Panc1 (cell line): ENCODE measurements around the gene RBFA. TPM values are rescaled to one million over a fixed set of nuclear protein-coding genes. Genes with fewer than 3 reads are reported as not detected.

ENCODE experiments used
- ATAC-seq: fragments of 200-7000 bp; cut with Tn5 transposase; 2 replicates; pipeline ENCODE4 v1.9.1; 2020; ENCODE audit warnings: mild to moderate bottlenecking, moderate library complexity
- BruUV-seq: library from RNA; stranded (reverse); fragments of 400-500 nt; replicated peaks from 2 replicates; lab custom pipeline; 2021; lab: Mats Ljungman, UMichigan
- CTCF ChIA-PET: fragments of 300-600 bp; sonication (Branson Sonifier 250); formaldehyde crosslinking; loops from one replicate; lab custom pipeline; 2022; ENCODE audit warnings: antibody characterized with exemption; lab: Charles Lee
- POLR2A ChIA-PET: fragments of 300-600 bp; sonication (Branson Sonifier 250); formaldehyde crosslinking; loops from one replicate; lab custom pipeline; 2022; ENCODE audit warnings: antibody characterized with exemption; lab: Charles Lee
- DNase-seq: peaks from one replicate; pipeline ENCODE4 v3.0.0-alpha.2; 2010; ENCODE audit warnings: low read depth, low spot score
- H3K27ac ChIP-seq: 2 replicates; pipeline ENCODE4 v1.5.1; 2011; ENCODE audit warnings: mild to moderate bottlenecking, low read length, inconsistent platforms
- H3K27me3 ChIP-seq: fragments of 200-500 bp; sonication (Bioruptor generic); 2 replicates; pipeline ENCODE4 v1.6.0; 2014; ENCODE audit warnings: low read length, inconsistent platforms; ENCODE audit not compliant: control insufficient read depth, insufficient read depth
- H3K36me3 ChIP-seq: fragments of 200-500 bp; sonication (Bioruptor generic); 2 replicates; pipeline ENCODE4 v1.5.1; 2014; ENCODE audit warnings: inconsistent platforms, mild to moderate bottlenecking, low read length, moderate library complexity; ENCODE audit not compliant: control insufficient read depth, insufficient read depth
- H3K4me1 ChIP-seq: 2 replicates; pipeline ENCODE4 v1.5.1; 2011; ENCODE audit warnings: inconsistent platforms, mild to moderate bottlenecking, low read length, moderate library complexity; ENCODE audit not compliant: control insufficient read depth, insufficient read depth
- H3K4me3 ChIP-seq, 2 experiments: 2 replicates each; pipeline ENCODE4 v1.5.1; 2011 to 2012; ENCODE audit warnings: low read depth in 2 of 2, low read length in 2 of 2, mild to moderate bottlenecking in 2 of 2, inconsistent platforms in 1 of 2, moderate library complexity in 1 of 2
- H3K9me3 ChIP-seq: fragments of 200-500 bp; sonication (Bioruptor generic); 2 replicates; pipeline ENCODE4 v1.5.1; 2014; ENCODE audit warnings: low read depth, mild to moderate bottlenecking, inconsistent platforms, low read length, moderate library complexity; ENCODE audit not compliant: control insufficient read depth, insufficient read depth
- POLR2AphosphoS5 ChIP-seq: IDR thresholded peaks from 2 replicates; pipeline ENCODE4 v1.6.1; 2012; ENCODE audit warnings: mild to moderate bottlenecking, low read depth, low read length, moderate library complexity
- REST ChIP-seq, 2 experiments: IDR thresholded peaks; 2 replicates each; pipeline ENCODE4 v1.6.1; 2011 to 2012; ENCODE audit warnings: low read depth in 2 of 2, control low read depth in 1 of 2, low read length in 1 of 2, mild to moderate bottlenecking in 1 of 2, moderate library complexity in 1 of 2; ENCODE audit not compliant: insufficient read depth in 1 of 2
- SIN3A ChIP-seq: IDR thresholded peaks from 2 replicates; pipeline ENCODE4 v1.6.1; 2012; ENCODE audit warnings: low read depth, mild to moderate bottlenecking, low read length, moderate library complexity, borderline replicate concordance; ENCODE audit not compliant: insufficient read depth
- TCF7L2 ChIP-seq: IDR thresholded peaks from 2 replicates; pipeline ENCODE4 v1.6.1; 2011; ENCODE audit warnings: mild to moderate bottlenecking, low read depth, low read length, inconsistent platforms
- in situ Hi-C: cut with HindIII; loops from 2 replicates; pipeline ENCODE4 v1.10.0; 2016; ENCODE audit warnings: low sequenced_read_pairs, low pct_unique_long_range_greater_than_20kb
- intact Hi-C: fragments of 100-400 bp; cut with micrococcal nuclease; formaldehyde crosslinking; loops from one replicate; pipeline ENCODE4 v1.10.0; 2022; ENCODE audit not compliant: unreplicated experiment
- total RNA-seq: library from RNA; stranded (reverse); gene quantifications from one replicate; pipeline ENCODE4 v1.2.1, GENCODE V29; 2021; ENCODE audit not compliant: unreplicated experiment
- TF ChIP-seq, protein P1 (sequence below): fragments of 450-650 bp; IDR thresholded peaks from 2 replicates; pipeline ENCODE4 v1.5.1; 2017; ENCODE audit warnings: mild to moderate bottlenecking

RBFA gene
- total RNA-seq, 1 experiment from 2014 or later, result 83.1 TPM

- ChIA-PET CTCF (no interaction called here), POLR2A (no interaction called here)
- intact Hi-C loops (no loop called here), in situ Hi-C loops (no loop called here)
- TF ChIP-seq, protein P1, sequence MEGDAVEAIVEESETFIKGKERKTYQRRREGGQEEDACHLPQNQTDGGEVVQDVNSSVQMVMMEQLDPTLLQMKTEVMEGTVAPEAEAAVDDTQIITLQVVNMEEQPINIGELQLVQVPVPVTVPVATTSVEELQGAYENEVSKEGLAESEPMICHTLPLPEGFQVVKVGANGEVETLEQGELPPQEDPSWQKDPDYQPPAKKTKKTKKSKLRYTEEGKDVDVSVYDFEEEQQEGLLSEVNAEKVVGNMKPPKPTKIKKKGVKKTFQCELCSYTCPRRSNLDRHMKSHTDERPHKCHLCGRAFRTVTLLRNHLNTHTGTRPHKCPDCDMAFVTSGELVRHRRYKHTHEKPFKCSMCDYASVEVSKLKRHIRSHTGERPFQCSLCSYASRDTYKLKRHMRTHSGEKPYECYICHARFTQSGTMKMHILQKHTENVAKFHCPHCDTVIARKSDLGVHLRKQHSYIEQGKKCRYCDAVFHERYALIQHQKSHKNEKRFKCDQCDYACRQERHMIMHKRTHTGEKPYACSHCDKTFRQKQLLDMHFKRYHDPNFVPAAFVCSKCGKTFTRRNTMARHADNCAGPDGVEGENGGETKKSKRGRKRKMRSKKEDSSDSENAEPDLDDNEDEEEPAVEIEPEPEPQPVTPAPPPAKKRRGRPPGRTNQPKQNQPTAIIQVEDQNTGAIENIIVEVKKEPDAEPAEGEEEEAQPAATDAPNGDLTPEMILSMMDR, result no peak
- TF ChIP-seq REST (IDR thresholded peaks at IDR 0.05; ENCODE audit: insufficient read depth in 1 of 2, low read depth in 2 of 2, low read length in 1 of 2) (no peak), TCF7L2 (no peak), SIN3A (no peak), POLR2AphosphoS5 (no peak)
- H3K36me3 ChIP-seq, result no peaks in the 10 kb centered on the region
- ATAC-seq (no peak), DNase-seq (no peak)
- no peak overlapping the region for H3K27ac ChIP-seq
- H3K4me3 ChIP-seq, result no peak overlapping the region
- H3K27me3 ChIP-seq, result no peaks in the 10 kb centered on the region
- H3K9me3 ChIP-seq, result no peaks in the 10 kb centered on the region
- BruUV-seq, result no TSS peak
- no peaks in the 10 kb centered on the region for H3K4me1 ChIP-seq
These were observed 33.4 kb upstream of the RBFA start for GRCh38 chr18:80000877-80001276.

- Histone ChIP-seq H3K9me3 (no peaks in the 10 kb centered on the region), H3K4me1 (no peaks in the 10 kb centered on the region), H3K27ac (no peak overlapping the region), H3K36me3 (no peaks in the 10 kb centered on the region), H3K27me3 (no peaks in the 10 kb centered on the region), H3K4me3 (no peak overlapping the region)
- BruUV-seq, result no TSS peak
- DNase-seq, result no peak
- ChIA-PET POLR2A (no interaction called here), CTCF (no interaction called here)
- intact Hi-C loops, result no loop called here
- ATAC-seq, result no peak
- in situ Hi-C loops, result no loop called here
- TF ChIP-seq SIN3A (no peak), TCF7L2 (no peak), REST (IDR thresholded peaks at IDR 0.05; ENCODE audit: insufficient read depth in 1 of 2, low read depth in 2 of 2, low read length in 1 of 2) (no peak), POLR2AphosphoS5 (no peak)
- TF ChIP-seq, protein P1, result no peak
These were observed 31.8 kb upstream of the RBFA start for GRCh38 chr18:80002468-80002867.
